AG04449 (cell line): ENCODE data around the gene EEF1A1.
"Not testable (repeated sequence)": the region's sequence is repeated elsewhere in the genome, so short reads cannot be mapped to it uniquely, and the experiment has no call there.

Experiments used
- CTCF ChIA-PET: fragments of 350-600 bp; formaldehyde crosslinking; extraction: SDS; loops from one replicate; lab custom pipeline; 2021; ENCODE audit warnings: antibody characterized with exemption; lab: Yijun Ruan, JAX
- POLR2A ChIA-PET: fragments of 400-600, 350-600 bp; formaldehyde crosslinking; extraction: SDS; loops from one replicate; lab custom pipeline; 2020; ENCODE audit warnings: antibody characterized with exemption, inconsistent platforms; lab: Yijun Ruan, JAX
- DNase-seq: peaks from one replicate; pipeline ENCODE4 v3.0.0-alpha.2; 2010; ENCODE audit warnings: low read depth, low spot score
- H3K4me3 ChIP-seq: 2 replicates; pipeline ENCODE4 v1.5.1; 2011; ENCODE audit warnings: low read depth, mild to moderate bottlenecking, control low read depth, low read length
- CTCF ChIP-seq: IDR thresholded peaks from one replicate; pipeline ENCODE4 v1.5.1; 2011; ENCODE audit warnings: mild to moderate bottlenecking, moderate library complexity, low read length, control low read depth, inconsistent platforms; ENCODE audit not compliant: insufficient read depth; ENCODE audit errors: missing control alignments

EEF1A1 gene

GRCh38 chr6:73564578-73565345, 43.9 kb upstream of the EEF1A1 start:
- ChIA-PET CTCF (interaction anchor here (1.6 to 2.8 kb wide), 3 partner anchors 7 to 18 kb away, joined by 3 to 16 read pairs (median 7); no protein-coding TSS in a partner anchor), POLR2A (no interaction called here)
- no peak overlapping the region for H3K4me3 ChIP-seq
- no peak for TF ChIP-seq CTCF
- DNase-seq = no peak

GRCh38 chr6:73562558-73562957, 41.7 kb upstream of the EEF1A1 start:
- DNase-seq = no peak
- ChIA-PET CTCF (no interaction called here), POLR2A (no interaction called here)

GRCh38 chr6:73560853-73561407, 40.1 kb upstream of the EEF1A1 start:
- TF ChIP-seq CTCF = no peak
- no peak for DNase-seq
- H3K4me3 ChIP-seq = no peak overlapping the region
- POLR2A ChIA-PET = no interaction called here
- CTCF ChIA-PET = no interaction called here

More at GRCh38 chr6:73562558-73562957, 41.7 kb upstream of the EEF1A1 start:
- no peak for TF ChIP-seq CTCF
- no peak overlapping the region for H3K4me3 ChIP-seq

GRCh38 chr6:73560182-73560732, 39.4 kb upstream of the EEF1A1 start:
- POLR2A ChIA-PET = no interaction called here

GRCh38 chr6:73559399-73559794, 38.6 kb upstream of the EEF1A1 start:
- H3K4me3 ChIP-seq, DNase-seq: not testable (repeated sequence)
- ChIA-PET CTCF (interaction anchor here (1.3 to 1.7 kb wide), 3 partner anchors 11 to 12 kb away, joined by 4 to 8 read pairs (median 4); no protein-coding TSS in a partner anchor), POLR2A (interaction anchor here (1.1 kb wide), 1 partner anchor 21 kb away, joined by 3 read pairs; no protein-coding TSS in a partner anchor)

More at GRCh38 chr6:73560182-73560732, 39.4 kb upstream of the EEF1A1 start:
- CTCF ChIA-PET = interaction anchor here (1.7 kb wide), 1 partner anchor 11 kb away, joined by 4 read pairs; no protein-coding TSS in a partner anchor
- H3K4me3 ChIP-seq = no peak overlapping the region
- DNase-seq = no peak
- no peak for TF ChIP-seq CTCF

- TF ChIP-seq CTCF = no peak
- POLR2A ChIA-PET = interaction anchor here (0.7 to 1.1 kb wide), 2 partner anchors 21 to 38 kb away, joined by 3 to 4 read pairs; partner anchors contain the start of gene EEF1A1
- CTCF ChIA-PET = interaction anchor here (1.3 to 1.7 kb wide), 4 partner anchors 10 to 16 kb away, joined by 4 to 8 read pairs (median 4); no protein-coding TSS in a partner anchor
- DNase-seq = no peak
- H3K4me3 ChIP-seq = no peak overlapping the region
Observed at GRCh38 chr6:73558624-73559398, 38.0 kb upstream of the EEF1A1 start.
